ENCODE data around the gene LATS1.

GRCh38 chr6:149717255-149717587, 680 bp downstream of the LATS1 start:
- TF ChIP-seq ZNF274 (IDR thresholded peaks at IDR 0.05; ENCODE audit: borderline replicate concordance, extremely low read depth, low read length) (no peak), POLR2A (IDR thresholded peaks at IDR 0.05; ENCODE audit: control extremely low read depth in 1 of 2, low read depth in 2 of 2, low read length in 2 of 2) (no peak), ASH2L (IDR thresholded peaks at IDR 0.05; ENCODE audit: low read length) (no peak), JUND (IDR thresholded peaks at IDR 0.05; ENCODE audit: low read length) (no peak), SP1 (IDR thresholded peaks at IDR 0.05; ENCODE audit: low read depth, low read length) (no peak)

Data from H1 (cell line).